Tibial artery (tissue), 4 donors: ENCODE data around the gene DCP2.

Experiments used
- DNase-seq, 2 donors: peaks; one replicate each; pipeline ENCODE4 v3.0.0-alpha.2; 2019
- H3K27ac ChIP-seq, 2 donors: fragments of 200-600 bp; sonication (generic) in 1 of 2; 1 replicate in 1 of 2; 2 replicates in 1 of 2; pipeline ENCODE4 v1.5.1; 2018 to 2019; ENCODE audit warnings: mild to moderate bottlenecking in 1 of 2
- H3K27me3 ChIP-seq, 2 donors: fragments of 200-600 bp; sonication (generic) in 1 of 2; one replicate each; pipeline versions ENCODE4 v1.5.1 to v1.6.0; 2016 to 2019
- H3K36me3 ChIP-seq, 3 donors: fragments of 200-600 bp; sonication (generic) in 2 of 3; one replicate each; pipeline ENCODE4 v1.5.1; 2016 to 2019; ENCODE audit warnings: mild to moderate bottlenecking in 2 of 3
- H3K4me1 ChIP-seq, 4 donors: fragments of 200-600 bp; sonication (generic) in 2 of 4; 1 replicate in 3 of 4; 2 replicates in 1 of 4; pipeline ENCODE4 v1.5.1; 2016 to 2019
- H3K4me3 ChIP-seq, 2 donors: fragments of 200-600 bp; sonication (generic) in 1 of 2; 1 replicate in 1 of 2; 2 replicates in 1 of 2; pipeline ENCODE4 v1.5.1; 2018 to 2019; ENCODE audit warnings: mild to moderate bottlenecking in 2 of 2
- H3K9me3 ChIP-seq, 3 donors: fragments of 200-600 bp; sonication (generic) in 1 of 3; one replicate each; pipeline ENCODE4 v1.5.1; 2016 to 2019
- CTCF ChIP-seq, 2 experiments: fragments of 200-600 bp in 1 of 2; fragments of 450-650 bp in 1 of 2; IDR thresholded peaks; one replicate each; pipeline ENCODE4 v1.5.1; 2017 to 2019; ENCODE audit warnings: antibody characterized with exemption in 2 of 2, mild to moderate bottlenecking in 1 of 2, moderate library complexity in 1 of 2
- intact Hi-C: fragments of 100-400 bp; cut with DNase I; formaldehyde crosslinking; loops from one replicate; pipeline ENCODE4 v1.15.0; 2023; ENCODE audit warnings: low total_unique reads

The DCP2 gene

GRCh38 chr5:112968411-112969106, 8.0 kb upstream of the DCP2 start:
- intact Hi-C loops: no loop called here
- Histone ChIP-seq H3K9me3 (no peaks in the 10 kb centered on the region), H3K36me3 (no peaks in the 10 kb centered on the region), H3K4me1 (peaks cover 0 to 8% (median 3%) of the 10 kb centered on the region in 4 donors), H3K4me3 (no peak overlapping the region), H3K27ac (no peak overlapping the region), H3K27me3 (no peaks in the 10 kb centered on the region)
- TF ChIP-seq CTCF (IDR thresholded peaks at IDR 0.05): no peak
- no peak for DNase-seq

- H3K27me3 ChIP-seq: no peaks in the 10 kb centered on the region
- H3K9me3 ChIP-seq: no peaks in the 10 kb centered on the region
- H3K27ac ChIP-seq: no peak overlapping the region
- DNase-seq: no peak
- no peak overlapping the region for H3K4me3 ChIP-seq
- no peak for TF ChIP-seq CTCF (IDR thresholded peaks at IDR 0.05)
- H3K4me1 ChIP-seq: peaks cover 0 to 6% (median 4%) of the 10 kb centered on the region in 4 donors
- no peaks in the 10 kb centered on the region for H3K36me3 ChIP-seq
- intact Hi-C loops: no loop called here
These were observed 5.3 kb upstream of the DCP2 start for GRCh38 chr5:112971276-112971675.

- H3K27ac ChIP-seq: no peak overlapping the region
- H3K4me1 ChIP-seq: peaks cover 0 to 8% (median 5%) of the 10 kb centered on the region in 4 donors
- no peaks in the 10 kb centered on the region for H3K9me3 ChIP-seq
- no peak overlapping the region for H3K4me3 ChIP-seq
- TF ChIP-seq CTCF (IDR thresholded peaks at IDR 0.05): no peak
- no peaks in the 10 kb centered on the region for H3K27me3 ChIP-seq
- intact Hi-C loops: no loop called here
- no peak for DNase-seq
- no peaks in the 10 kb centered on the region for H3K36me3 ChIP-seq
These were observed 3.6 kb upstream of the DCP2 start for GRCh38 chr5:112973036-112973435.

DNA sequence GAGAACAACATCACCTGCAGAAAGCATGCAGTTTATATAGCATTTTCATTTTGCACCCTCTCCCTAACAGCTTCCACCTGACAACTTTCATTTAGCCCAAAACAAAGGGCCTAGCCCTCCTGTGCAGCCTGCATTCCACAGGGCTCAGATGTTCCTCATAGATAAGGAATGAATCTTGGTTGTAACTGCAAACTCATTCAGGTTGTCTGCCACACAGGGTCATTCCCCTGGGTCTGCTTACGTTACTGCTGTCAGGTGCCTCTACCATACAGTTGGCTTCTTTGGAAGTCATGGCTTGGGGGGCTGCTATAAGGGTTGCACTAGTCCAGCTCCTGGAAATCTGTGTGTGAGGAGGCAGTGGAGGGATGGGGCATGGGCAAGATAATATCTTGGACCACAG, 2.7 kb upstream of the DCP2 start:
- Histone ChIP-seq H3K4me3 (no peak overlapping the region), H3K27me3 (no peaks in the 10 kb centered on the region), H3K9me3 (no peaks in the 10 kb centered on the region), H3K4me1 (peaks cover 0 to 17% (median 5%) of the 10 kb centered on the region in 4 donors), H3K27ac (no peak overlapping the region), H3K36me3 (no peaks in the 10 kb centered on the region)
- TF ChIP-seq CTCF (IDR thresholded peaks at IDR 0.05): no peak
- DNase-seq: no peak
- intact Hi-C loops: no loop called here

DNA sequence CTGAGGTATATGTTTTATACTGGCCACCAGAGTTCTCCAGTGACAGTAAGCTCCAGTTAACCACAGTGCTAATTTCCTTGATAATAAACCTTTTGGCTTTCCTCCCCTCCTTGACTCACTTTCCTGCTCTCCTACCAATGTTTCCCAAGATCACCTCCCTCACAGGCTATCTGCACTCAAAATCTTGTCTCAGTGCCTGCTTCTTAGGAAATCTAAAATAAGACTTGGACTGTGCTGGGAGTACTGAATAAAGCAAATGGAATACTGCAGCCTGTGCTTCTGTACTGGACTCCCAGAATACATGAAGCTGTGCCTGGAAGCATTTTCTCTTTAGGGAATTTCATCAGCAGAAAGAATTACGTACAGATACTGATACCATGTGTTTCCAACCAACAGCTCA, 1.7 kb upstream of the DCP2 start:
- no peaks in the 10 kb centered on the region for H3K27me3 ChIP-seq
- peaks cover 0 to 27% (median 8%) of the 10 kb centered on the region in 4 donors for H3K4me1 ChIP-seq
- no peak for TF ChIP-seq CTCF (IDR thresholded peaks at IDR 0.05)
- no peaks in the 10 kb centered on the region for H3K9me3 ChIP-seq
- no peak overlapping the region for H3K27ac ChIP-seq
- no peak for DNase-seq
- intact Hi-C loops: loop anchor here (5.0 kb wide), 1 partner anchor 53 kb away; the partner anchor contains the start of gene REEP5
- H3K36me3 ChIP-seq: no peaks in the 10 kb centered on the region
- H3K4me3 ChIP-seq: no peak overlapping the region
